HepG2 (cell line): Measurements from ENCODE around the gene METRNL. TPM values are rescaled to one million over a fixed set of nuclear protein-coding genes. Genes with fewer than 3 reads are reported as not detected.
A peak's percentile ranks its signal among the peaks of the same experiment; 100 is the strongest.

ENCODE experiments used
- ATAC-seq: fragments of 200-7000 bp; cut with Tn5 transposase; 3 replicates; pipeline ENCODE4 v1.9.1; 2020; ENCODE audit warnings: mild to moderate bottlenecking, moderate library complexity
- BruUV-seq: library from RNA; stranded (reverse); fragments of 400-500 nt; replicated peaks from 2 replicates; lab custom pipeline; 2021; lab: Mats Ljungman, UMichigan
- CTCF ChIA-PET: fragments of 300-600 bp; formaldehyde crosslinking; extraction: SDS; loops from one replicate; lab custom pipeline; 2021; ENCODE audit warnings: low total read pairs, inconsistent platforms, low intra/inter-chr PET ratio; lab: Yijun Ruan, JAX
- POLR2A ChIA-PET: fragments of 350-600 bp; sonication (Branson Sonifier 250); formaldehyde crosslinking; loops from one replicate; lab custom pipeline; 2020; ENCODE audit warnings: antibody characterized with exemption, inconsistent platforms; lab: Yijun Ruan, JAX
- DNase-seq: peaks from one replicate; pipeline ENCODE4 v3.0.0-alpha.2; 2015; ENCODE audit warnings: low spot score
- FAIRE-seq: peaks from 3 replicates; lab custom pipeline; 2011; peaks lifted over from hg19 to GRCh38; lab: Jason Lieb, UNC
- H2AFZ ChIP-seq: one replicate; pipeline ENCODE4 v1.6.1; 2011; ENCODE audit warnings: low read length, inconsistent platforms
- H3K27ac ChIP-seq: fragments of 300-600 bp; 3 replicates; pipeline ENCODE4 v1.8.0; 2011; ENCODE audit warnings: mixed run types, mild to moderate bottlenecking, mixed read lengths, low read length, inconsistent platforms; ENCODE audit not compliant: insufficient read depth; ENCODE audit errors: extremely low read length
- H3K27me3 ChIP-seq, 2 experiments: fragments of 200-600 bp in 1 of 2; 2 replicates in 1 of 2; 3 replicates in 1 of 2; pipeline versions ENCODE4 v1.6.0 to v1.8.0; 2011; ENCODE audit warnings: low read length in 2 of 2, mild to moderate bottlenecking in 2 of 2, moderate library complexity in 2 of 2, inconsistent platforms in 1 of 2; ENCODE audit not compliant: insufficient read depth in 2 of 2, control insufficient read depth in 1 of 2
- H3K36me3 ChIP-seq, 2 experiments: fragments of 200-600 bp in 1 of 2; replicated peaks in 1 of 2; 2 replicates in 1 of 2; 3 replicates in 1 of 2; pipeline versions ENCODE4 v1.5.1 to v1.8.0; 2011; ENCODE audit warnings: low read length in 2 of 2, inconsistent platforms in 1 of 2; ENCODE audit not compliant: insufficient read depth in 2 of 2, control insufficient read depth in 1 of 2
- H3K4me1 ChIP-seq: 2 replicates; pipeline ENCODE4 v1.5.1; 2012; ENCODE audit warnings: low read length, inconsistent platforms; ENCODE audit not compliant: insufficient read depth
- H3K4me2 ChIP-seq: 2 replicates; pipeline ENCODE4 v1.6.0; 2011; ENCODE audit warnings: low read depth, low read length, inconsistent platforms
- H3K4me3 ChIP-seq, 3 experiments: fragments of 200-600 bp in 1 of 3; sonication (generic), shearing (Covaris generic) in 1 of 3; replicated peaks in 1 of 3; 2 replicates each; pipeline ENCODE4 v1.5.1; 2011 to 2016; ENCODE audit warnings: low read length in 3 of 3, inconsistent platforms in 2 of 3, low read depth in 2 of 3, mild to moderate bottlenecking in 2 of 3, control low read depth in 1 of 3, mixed read lengths in 1 of 3; ENCODE audit not compliant: insufficient read depth in 1 of 3
- H3K79me2 ChIP-seq: one replicate; pipeline ENCODE4 v1.6.1; 2011; ENCODE audit warnings: low read length, inconsistent platforms; ENCODE audit not compliant: insufficient read depth
- H3K9ac ChIP-seq: 2 replicates; pipeline ENCODE4 v1.6.0; 2011; ENCODE audit warnings: mild to moderate bottlenecking, low read depth, low read length, inconsistent platforms; ENCODE audit not compliant: insufficient read depth
- H3K9me3 ChIP-seq: 2 replicates; pipeline ENCODE4 v1.5.1; 2012; ENCODE audit warnings: mild to moderate bottlenecking, low read length
- H4K20me1 ChIP-seq: 2 replicates; pipeline ENCODE4 v1.6.0; 2011; ENCODE audit warnings: inconsistent platforms, mild to moderate bottlenecking, low read length, moderate library complexity; ENCODE audit not compliant: insufficient read depth
- CBX5 ChIP-seq: sonication (generic); formaldehyde crosslinking; IDR thresholded peaks from 2 replicates; pipeline ENCODE4 v1.4.0; 2020; ENCODE audit warnings: missing genetic modification reagents, borderline replicate concordance
- ELF1 ChIP-seq: sonication (generic); formaldehyde crosslinking; IDR thresholded peaks from 2 replicates; pipeline ENCODE4 v1.4.0; 2020; ENCODE audit warnings: missing genetic modification reagents
- EZH2 ChIP-seq: conservative IDR thresholded peaks from 2 replicates; pipeline ENCODE4 v1.6.1; 2012; ENCODE audit warnings: mild to moderate bottlenecking, low read depth, low read length, moderate library complexity
- HMGXB4 ChIP-seq, 2 experiments: sonication (generic) in 1 of 2; formaldehyde crosslinking in 1 of 2; IDR thresholded peaks; 2 replicates each; pipeline versions ENCODE4 v1.4.0 to v1.6.1; 2018 to 2020; ENCODE audit warnings: missing genetic modification reagents in 2 of 2, borderline replicate concordance in 1 of 2, low read depth in 1 of 2, mild to moderate bottlenecking in 1 of 2, missing biosample characterization in 1 of 2
- HNRNPL ChIP-seq: fragments of 200-400 bp; formaldehyde crosslinking; IDR thresholded peaks from 2 replicates; pipeline ENCODE4 v1.6.1; 2017; ENCODE audit warnings: mild to moderate bottlenecking, low read depth, low read length
- HNRNPLL ChIP-seq: fragments of 200-400 bp; formaldehyde crosslinking; IDR thresholded peaks from 2 replicates; pipeline ENCODE4 v1.6.1; 2017; ENCODE audit warnings: mild to moderate bottlenecking, low read depth, low read length; ENCODE audit not compliant: poor library complexity, severe bottlenecking
- HOXD1 ChIP-seq: sonication (generic); formaldehyde crosslinking; IDR thresholded peaks from 2 replicates; pipeline ENCODE4 v1.5.0; 2020; ENCODE audit warnings: missing genetic modification reagents
- MIXL1 ChIP-seq: IDR thresholded peaks from 2 replicates; pipeline ENCODE4 v1.6.1; 2016
- MXD3 ChIP-seq: IDR thresholded peaks from 2 replicates; pipeline ENCODE4 v1.6.1; 2016; ENCODE audit warnings: mild to moderate bottlenecking, missing biosample characterization, missing genetic modification reagents
- SMAD3 ChIP-seq: sonication (generic); formaldehyde crosslinking; IDR thresholded peaks from 2 replicates; pipeline ENCODE4 v1.4.0; 2020; ENCODE audit warnings: missing genetic modification reagents
- TBL1XR1 ChIP-seq: fragments of 150-350 bp; IDR thresholded peaks from 2 replicates; pipeline ENCODE4 v1.6.1; 2014; ENCODE audit warnings: borderline replicate concordance, low read length; ENCODE audit not compliant: partially characterized antibody
- TFDP1 ChIP-seq: IDR thresholded peaks from 2 replicates; pipeline ENCODE4 v1.6.1; 2016; ENCODE audit warnings: missing compliant biosample characterization, missing genetic modification reagents, borderline replicate concordance
- ZNF329 ChIP-seq: sonication (generic); formaldehyde crosslinking; IDR thresholded peaks from 2 replicates; pipeline ENCODE4 v1.9.0; 2021; ENCODE audit warnings: low read depth, mild to moderate bottlenecking, missing genetic modification reagents
- ZNF44 ChIP-seq: sonication (generic); formaldehyde crosslinking; IDR thresholded peaks from 2 replicates; pipeline ENCODE4 v1.5.1; 2020; ENCODE audit warnings: mild to moderate bottlenecking, missing genetic modification reagents
- WGBS: methylation state at CpG from one replicate; pipeline ENCODE4 v1.1.6; 2017; ENCODE audit warnings: low lambda C conversion rate; 5-methylcytosine and 5-hydroxymethylcytosine counted together
- in situ Hi-C: cut with HindIII; loops from 2 replicates; pipeline ENCODE4 v1.10.0; 2017; ENCODE audit warnings: low pct_unique_long_range_greater_than_20kb; ENCODE audit not compliant: extremely low pct_ligation_motif_present
- intact Hi-C: fragments of 100-400 bp; cut with micrococcal nuclease; formaldehyde crosslinking; loops from one replicate; pipeline ENCODE4 v1.10.0; 2022; ENCODE audit not compliant: unreplicated experiment
- polyA plus RNA-seq, 8 experiments: library from polyadenylated mRNA; depleted of rRNA in 3 of 8; stranded (reverse) in 7 of 8; unstranded in 1 of 8; fragments of >200 nt; fragmentation: Illumina TruSeq in 4 of 8; extraction: Trizol in 4 of 8; gene quantifications; 2 replicates each; pipeline versions ENCODE4 v1.2.1 to v1.2.3, GENCODE V29; 2011 to 2016; ENCODE audit warnings: low read depth in 4 of 8, missing spikeins in 1 of 8, mixed read lengths in 1 of 8; ENCODE audit not compliant: insufficient read depth in 1 of 8
- total RNA-seq, 5 experiments: library from RNA; depleted of rRNA; stranded (reverse); fragments of >200 nt; fragmentation: Illumina TruSeq; extraction: Trizol; gene quantifications; 2 replicates each; pipeline ENCODE4 v1.2.3, GENCODE V29; 2016; ENCODE audit warnings: low read depth in 1 of 5

METRNL gene
- total and polyA plus RNA-seq, 2 of the 13 experiments (the other 11 are each of a cell fraction or from before 2014, with no cell fraction given), result 0.66 to 0.84 TPM

GRCh38 chr17:83099086-83099555, 19.7 kb downstream of the METRNL start:
- no peak overlapping the region for H3K27ac ChIP-seq
- 16% methylated on average over 4 of the region's 12 CpGs for WGBS
- no peaks in the 10 kb centered on the region; the same call in 1 of the 2 replicates for H4K20me1 ChIP-seq
- ChIA-PET POLR2A (no interaction called here), CTCF (no interaction called here)
- TF ChIP-seq EZH2, result 0 out of 2 replicates have a peak, but pooled peaks have one; percentile 8
- no peak for TF ChIP-seq MIXL1 (CRISPR knock-in tag)
- peak; percentile 24 for TF ChIP-seq HNRNPLL
- FAIRE-seq (no peak), ATAC-seq (peak; percentile 15), DNase-seq (no peak)
- H3K4me2 ChIP-seq, result peak overlapping the region; percentile 29; the same call in 1 of the 2 replicates
- intact Hi-C loops, result no loop called here
- no peaks in the 10 kb centered on the region for H3K36me3 ChIP-seq
- no peak overlapping the region for H2AFZ ChIP-seq
- peaks cover 20 to 55% of the 10 kb centered on the region in 2 experiments for H3K27me3 ChIP-seq
- no peaks in the 10 kb centered on the region for H3K9me3 ChIP-seq
- H3K9ac ChIP-seq, result no peak overlapping the region
- no TSS peak for BruUV-seq
- in situ Hi-C loops, result no loop called here
- H3K4me1 ChIP-seq, result peaks cover 23% of the 10 kb centered on the region
- H3K79me2 ChIP-seq, result no peaks in the 10 kb centered on the region
- H3K4me3 ChIP-seq, result no peak overlapping the region

GRCh38 chr17:83099570-83100181, 20.3 kb downstream of the METRNL start:
- H3K27me3 ChIP-seq, result peaks cover 22 to 61% of the 10 kb centered on the region in 2 experiments
- peaks cover 23% of the 10 kb centered on the region for H3K4me1 ChIP-seq
- FAIRE-seq (no peak), ATAC-seq (peak; percentile 4; the same call in 2 of the 3 replicates), DNase-seq (no peak)
- no peak overlapping the region for H3K4me2 ChIP-seq
- no peak overlapping the region for H3K27ac ChIP-seq
- CTCF ChIA-PET, result no interaction called here
- 30% methylated on average over 31 of the region's 34 CpGs for WGBS
- no peak overlapping the region for H2AFZ ChIP-seq
- BruUV-seq, result no TSS peak
- H3K4me3 ChIP-seq, result no peak overlapping the region
- POLR2A ChIA-PET, result no interaction called here
- no peaks in the 10 kb centered on the region for H3K79me2 ChIP-seq
- intact Hi-C loops (no loop called here), in situ Hi-C loops (no loop called here)
- no peaks in the 10 kb centered on the region for H3K9me3 ChIP-seq
- no peaks in the 10 kb centered on the region for H3K36me3 ChIP-seq
- no peaks in the 10 kb centered on the region; the same call in 1 of the 2 replicates for H4K20me1 ChIP-seq
- no peak overlapping the region for H3K9ac ChIP-seq
- TF ChIP-seq HOXD1 (no peak), MXD3 (CRISPR knock-in tag) (no peak), ZNF44 (CRISPR knock-in tag) (no peak), EZH2 (peak; percentile 71), SMAD3 (CRISPR knock-in tag) (no peak), HMGXB4 (CRISPR knock-in tag; IDR thresholded peaks at IDR 0.05; ENCODE audit: borderline replicate concordance in 1 of 2, low read depth in 1 of 2) (no peak), CBX5 (CRISPR knock-in tag) (no peak), HNRNPL (peak; percentile 54; the same call in 1 of the 2 replicates), ELF1 (CRISPR knock-in tag) (no peak), TBL1XR1 (no peak), TFDP1 (CRISPR knock-in tag) (no peak), ZNF329 (CRISPR knock-in tag) (no peak)
